ENCODE results near the gene SLC16A3. TPM values are rescaled to one million over a fixed set of nuclear protein-coding genes. Genes with fewer than 3 reads are reported as not detected.

The SLC16A3 gene
- total and polyA plus RNA-seq, 2 of the 8 experiments (the other 6 are each of a cell fraction or from before 2014, with no cell fraction given), result 3.8 to 8.7 TPM

DNA sequence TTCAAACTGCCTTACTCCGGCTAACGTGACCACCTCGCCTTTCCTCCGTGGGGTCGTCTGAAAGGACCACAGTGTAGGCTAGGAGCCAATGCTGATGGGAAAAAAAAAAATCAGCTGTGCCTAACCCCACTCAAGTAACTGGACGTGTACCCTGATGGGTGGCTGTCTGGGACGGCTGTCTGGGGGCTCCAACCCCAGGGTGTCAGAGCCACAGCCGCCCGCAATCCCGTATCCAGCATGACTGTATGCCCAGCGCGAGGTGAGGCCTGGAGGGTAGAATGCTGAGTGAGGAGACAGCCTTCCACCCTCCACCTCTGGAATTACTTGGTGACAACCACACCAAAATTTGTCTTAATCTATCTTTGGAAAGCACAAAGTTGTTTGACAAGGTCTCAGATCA, 41.8 kb downstream of the SLC16A3 start (continued):
- TF ChIP-seq, protein P1, sequence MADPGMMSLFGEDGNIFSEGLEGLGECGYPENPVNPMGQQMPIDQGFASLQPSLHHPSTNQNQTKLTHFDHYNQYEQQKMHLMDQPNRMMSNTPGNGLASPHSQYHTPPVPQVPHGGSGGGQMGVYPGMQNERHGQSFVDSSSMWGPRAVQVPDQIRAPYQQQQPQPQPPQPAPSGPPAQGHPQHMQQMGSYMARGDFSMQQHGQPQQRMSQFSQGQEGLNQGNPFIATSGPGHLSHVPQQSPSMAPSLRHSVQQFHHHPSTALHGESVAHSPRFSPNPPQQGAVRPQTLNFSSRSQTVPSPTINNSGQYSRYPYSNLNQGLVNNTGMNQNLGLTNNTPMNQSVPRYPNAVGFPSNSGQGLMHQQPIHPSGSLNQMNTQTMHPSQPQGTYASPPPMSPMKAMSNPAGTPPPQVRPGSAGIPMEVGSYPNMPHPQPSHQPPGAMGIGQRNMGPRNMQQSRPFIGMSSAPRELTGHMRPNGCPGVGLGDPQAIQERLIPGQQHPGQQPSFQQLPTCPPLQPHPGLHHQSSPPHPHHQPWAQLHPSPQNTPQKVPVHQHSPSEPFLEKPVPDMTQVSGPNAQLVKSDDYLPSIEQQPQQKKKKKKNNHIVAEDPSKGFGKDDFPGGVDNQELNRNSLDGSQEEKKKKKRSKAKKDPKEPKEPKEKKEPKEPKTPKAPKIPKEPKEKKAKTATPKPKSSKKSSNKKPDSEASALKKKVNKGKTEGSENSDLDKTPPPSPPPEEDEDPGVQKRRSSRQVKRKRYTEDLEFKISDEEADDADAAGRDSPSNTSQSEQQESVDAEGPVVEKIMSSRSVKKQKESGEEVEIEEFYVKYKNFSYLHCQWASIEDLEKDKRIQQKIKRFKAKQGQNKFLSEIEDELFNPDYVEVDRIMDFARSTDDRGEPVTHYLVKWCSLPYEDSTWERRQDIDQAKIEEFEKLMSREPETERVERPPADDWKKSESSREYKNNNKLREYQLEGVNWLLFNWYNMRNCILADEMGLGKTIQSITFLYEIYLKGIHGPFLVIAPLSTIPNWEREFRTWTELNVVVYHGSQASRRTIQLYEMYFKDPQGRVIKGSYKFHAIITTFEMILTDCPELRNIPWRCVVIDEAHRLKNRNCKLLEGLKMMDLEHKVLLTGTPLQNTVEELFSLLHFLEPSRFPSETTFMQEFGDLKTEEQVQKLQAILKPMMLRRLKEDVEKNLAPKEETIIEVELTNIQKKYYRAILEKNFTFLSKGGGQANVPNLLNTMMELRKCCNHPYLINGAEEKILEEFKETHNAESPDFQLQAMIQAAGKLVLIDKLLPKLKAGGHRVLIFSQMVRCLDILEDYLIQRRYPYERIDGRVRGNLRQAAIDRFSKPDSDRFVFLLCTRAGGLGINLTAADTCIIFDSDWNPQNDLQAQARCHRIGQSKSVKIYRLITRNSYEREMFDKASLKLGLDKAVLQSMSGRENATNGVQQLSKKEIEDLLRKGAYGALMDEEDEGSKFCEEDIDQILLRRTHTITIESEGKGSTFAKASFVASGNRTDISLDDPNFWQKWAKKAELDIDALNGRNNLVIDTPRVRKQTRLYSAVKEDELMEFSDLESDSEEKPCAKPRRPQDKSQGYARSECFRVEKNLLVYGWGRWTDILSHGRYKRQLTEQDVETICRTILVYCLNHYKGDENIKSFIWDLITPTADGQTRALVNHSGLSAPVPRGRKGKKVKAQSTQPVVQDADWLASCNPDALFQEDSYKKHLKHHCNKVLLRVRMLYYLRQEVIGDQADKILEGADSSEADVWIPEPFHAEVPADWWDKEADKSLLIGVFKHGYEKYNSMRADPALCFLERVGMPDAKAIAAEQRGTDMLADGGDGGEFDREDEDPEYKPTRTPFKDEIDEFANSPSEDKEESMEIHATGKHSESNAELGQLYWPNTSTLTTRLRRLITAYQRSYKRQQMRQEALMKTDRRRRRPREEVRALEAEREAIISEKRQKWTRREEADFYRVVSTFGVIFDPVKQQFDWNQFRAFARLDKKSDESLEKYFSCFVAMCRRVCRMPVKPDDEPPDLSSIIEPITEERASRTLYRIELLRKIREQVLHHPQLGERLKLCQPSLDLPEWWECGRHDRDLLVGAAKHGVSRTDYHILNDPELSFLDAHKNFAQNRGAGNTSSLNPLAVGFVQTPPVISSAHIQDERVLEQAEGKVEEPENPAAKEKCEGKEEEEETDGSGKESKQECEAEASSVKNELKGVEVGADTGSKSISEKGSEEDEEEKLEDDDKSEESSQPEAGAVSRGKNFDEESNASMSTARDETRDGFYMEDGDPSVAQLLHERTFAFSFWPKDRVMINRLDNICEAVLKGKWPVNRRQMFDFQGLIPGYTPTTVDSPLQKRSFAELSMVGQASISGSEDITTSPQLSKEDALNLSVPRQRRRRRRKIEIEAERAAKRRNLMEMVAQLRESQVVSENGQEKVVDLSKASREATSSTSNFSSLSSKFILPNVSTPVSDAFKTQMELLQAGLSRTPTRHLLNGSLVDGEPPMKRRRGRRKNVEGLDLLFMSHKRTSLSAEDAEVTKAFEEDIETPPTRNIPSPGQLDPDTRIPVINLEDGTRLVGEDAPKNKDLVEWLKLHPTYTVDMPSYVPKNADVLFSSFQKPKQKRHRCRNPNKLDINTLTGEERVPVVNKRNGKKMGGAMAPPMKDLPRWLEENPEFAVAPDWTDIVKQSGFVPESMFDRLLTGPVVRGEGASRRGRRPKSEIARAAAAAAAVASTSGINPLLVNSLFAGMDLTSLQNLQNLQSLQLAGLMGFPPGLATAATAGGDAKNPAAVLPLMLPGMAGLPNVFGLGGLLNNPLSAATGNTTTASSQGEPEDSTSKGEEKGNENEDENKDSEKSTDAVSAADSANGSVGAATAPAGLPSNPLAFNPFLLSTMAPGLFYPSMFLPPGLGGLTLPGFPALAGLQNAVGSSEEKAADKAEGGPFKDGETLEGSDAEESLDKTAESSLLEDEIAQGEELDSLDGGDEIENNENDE (IDR thresholded peaks at IDR 0.05; ENCODE audit: insufficient replicate concordance, low read length), result no peak

Data from H1 (cell line).